GM12874 (cell line): ENCODE measurements around the gene NUMB.

Source experiments
- TF ChIP-seq, protein P1 (sequence below): IDR thresholded peaks from 2 replicates; pipeline ENCODE4 v1.5.1; 2011; ENCODE audit warnings: low read depth, mild to moderate bottlenecking, control low read depth, low read length, moderate library complexity; ENCODE audit not compliant: insufficient read depth

Gene NUMB

DNA sequence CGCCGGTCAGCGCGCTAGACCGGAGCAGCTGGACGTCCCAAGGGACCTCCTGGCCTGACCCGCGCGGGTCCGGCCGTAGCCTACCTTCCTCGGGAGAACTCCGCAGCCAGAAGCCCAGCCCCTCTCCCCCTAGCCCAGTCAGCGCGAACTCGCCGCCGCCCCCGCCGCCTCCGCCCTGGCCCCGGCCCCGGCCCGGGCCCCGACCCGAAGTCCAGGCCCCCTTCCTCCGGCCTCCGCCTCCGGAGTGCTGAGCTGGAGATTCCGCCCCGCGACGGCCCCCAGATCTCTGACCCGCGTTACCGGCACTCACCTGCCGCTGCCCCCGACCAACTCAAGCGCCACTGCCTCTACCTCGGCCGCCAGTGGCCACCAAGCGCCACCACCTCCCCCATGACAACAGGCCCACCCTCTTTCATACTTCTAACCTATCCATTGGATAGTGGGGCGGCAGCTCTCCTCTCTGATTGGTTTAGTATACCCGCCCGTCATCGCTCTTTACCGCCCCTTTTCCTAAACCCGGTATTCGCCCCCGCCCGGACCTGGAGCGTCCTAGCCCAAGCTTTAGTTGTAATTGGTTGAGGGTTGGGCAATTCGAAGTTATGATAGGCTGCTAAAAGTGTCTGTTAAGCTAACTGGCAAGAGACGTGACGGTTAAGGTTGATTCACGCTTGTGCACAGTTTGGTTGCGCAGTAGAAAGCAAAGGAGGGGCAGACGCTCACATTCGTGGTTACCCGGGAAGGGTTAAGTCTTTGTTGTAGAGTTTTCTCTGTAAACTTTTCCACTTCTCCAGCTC, at the start of gene NUMB:
Gene NUMB, minus strand, starts transcription at position 364 of the 794 bp plus-strand sequence. CDS start 102,795 bp downstream, outside the sequence.
- TF ChIP-seq, protein P1, sequence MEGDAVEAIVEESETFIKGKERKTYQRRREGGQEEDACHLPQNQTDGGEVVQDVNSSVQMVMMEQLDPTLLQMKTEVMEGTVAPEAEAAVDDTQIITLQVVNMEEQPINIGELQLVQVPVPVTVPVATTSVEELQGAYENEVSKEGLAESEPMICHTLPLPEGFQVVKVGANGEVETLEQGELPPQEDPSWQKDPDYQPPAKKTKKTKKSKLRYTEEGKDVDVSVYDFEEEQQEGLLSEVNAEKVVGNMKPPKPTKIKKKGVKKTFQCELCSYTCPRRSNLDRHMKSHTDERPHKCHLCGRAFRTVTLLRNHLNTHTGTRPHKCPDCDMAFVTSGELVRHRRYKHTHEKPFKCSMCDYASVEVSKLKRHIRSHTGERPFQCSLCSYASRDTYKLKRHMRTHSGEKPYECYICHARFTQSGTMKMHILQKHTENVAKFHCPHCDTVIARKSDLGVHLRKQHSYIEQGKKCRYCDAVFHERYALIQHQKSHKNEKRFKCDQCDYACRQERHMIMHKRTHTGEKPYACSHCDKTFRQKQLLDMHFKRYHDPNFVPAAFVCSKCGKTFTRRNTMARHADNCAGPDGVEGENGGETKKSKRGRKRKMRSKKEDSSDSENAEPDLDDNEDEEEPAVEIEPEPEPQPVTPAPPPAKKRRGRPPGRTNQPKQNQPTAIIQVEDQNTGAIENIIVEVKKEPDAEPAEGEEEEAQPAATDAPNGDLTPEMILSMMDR = no peak

DNA sequence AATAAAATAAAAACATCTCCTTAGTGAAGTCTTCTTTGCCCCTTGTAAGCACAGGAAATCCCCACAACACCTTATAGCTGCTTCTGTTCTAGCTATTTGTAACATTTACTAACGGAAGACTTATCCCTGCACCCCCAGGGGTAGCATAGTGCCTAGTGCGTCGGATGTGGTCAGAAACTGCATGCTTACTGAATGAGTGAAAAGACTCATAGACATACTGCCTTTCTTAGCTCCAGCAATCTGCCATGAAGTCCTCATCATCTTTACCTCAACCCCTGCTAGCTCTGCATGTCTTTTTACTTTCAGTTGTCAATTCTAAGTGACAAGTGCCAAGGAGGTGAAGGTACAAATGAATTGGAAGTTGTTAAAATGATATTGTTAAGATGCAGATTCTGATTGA, 45.3 kb upstream of the NUMB start:
- TF ChIP-seq, protein P1 = no peak

DNA sequence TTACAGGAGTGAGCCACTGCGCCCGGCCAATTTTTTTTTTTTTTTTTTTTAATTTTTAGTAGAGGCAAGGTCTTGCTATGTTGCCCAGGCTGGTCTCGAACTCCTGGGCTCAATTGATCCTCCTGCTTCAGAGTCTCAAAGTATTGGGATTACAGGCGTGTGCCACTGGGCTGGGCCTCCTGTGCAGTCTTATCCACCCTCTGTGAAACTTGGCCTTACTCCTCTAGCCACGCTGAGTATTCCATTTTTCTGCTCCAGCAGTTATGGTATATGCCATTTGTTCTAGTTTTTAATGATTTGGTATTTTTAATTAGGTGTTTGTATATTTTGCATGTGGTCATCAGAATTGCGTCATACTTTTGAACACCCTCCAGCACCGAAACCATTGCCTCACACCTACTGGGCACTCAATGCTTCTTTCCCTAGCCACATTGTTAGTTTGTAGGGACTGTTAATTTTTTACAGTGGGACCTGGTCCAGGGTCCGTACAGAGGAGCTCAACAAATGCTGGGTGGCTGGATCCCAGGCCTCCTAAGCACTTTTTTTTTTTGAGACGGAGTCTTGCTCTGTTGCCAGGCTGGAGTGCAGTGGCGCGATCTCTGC, 43.8 kb upstream of the NUMB start:
- TF ChIP-seq, protein P1 = no peak

DNA sequence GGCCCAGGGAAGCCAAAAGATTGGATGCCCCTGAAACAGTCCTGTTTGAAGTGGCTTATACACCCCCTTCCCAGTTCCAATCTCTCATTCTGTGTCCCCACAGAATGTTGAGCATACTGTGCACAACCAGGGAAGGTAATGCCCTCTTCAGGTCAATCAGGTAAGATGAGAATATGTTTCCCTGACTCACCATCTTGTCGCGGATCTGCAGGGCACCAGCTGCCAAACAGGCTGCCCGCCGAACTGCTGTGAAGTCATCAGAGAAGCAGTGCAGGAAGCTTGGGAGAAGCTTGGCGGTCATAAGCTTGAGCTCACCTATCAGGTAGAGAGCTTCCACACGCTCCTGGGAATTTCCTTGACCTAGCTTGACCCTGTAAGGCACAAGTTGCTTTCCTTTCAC, 42.0 kb upstream of the NUMB start:
- TF ChIP-seq, protein P1 = no peak

DNA sequence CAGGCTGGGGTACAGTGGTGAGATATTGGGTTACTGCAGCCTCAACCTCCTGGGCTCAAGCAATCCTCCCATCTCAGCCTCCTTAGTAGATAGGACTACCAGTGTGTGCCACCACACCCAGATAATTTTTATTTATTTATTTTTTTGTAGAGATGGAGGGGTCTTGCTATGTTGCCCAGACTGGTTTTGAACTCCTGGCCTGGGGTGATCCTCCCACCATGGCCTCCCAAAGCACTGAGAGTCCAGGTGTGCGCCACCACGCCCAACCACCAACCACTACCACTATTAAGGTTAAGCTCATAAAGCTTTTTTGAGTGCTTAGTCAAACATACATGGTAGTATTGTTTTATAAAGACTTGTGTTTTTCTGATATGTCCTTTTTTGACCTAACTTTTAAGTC, 36.2 kb upstream of the NUMB start:
- TF ChIP-seq, protein P1 = no peak

DNA sequence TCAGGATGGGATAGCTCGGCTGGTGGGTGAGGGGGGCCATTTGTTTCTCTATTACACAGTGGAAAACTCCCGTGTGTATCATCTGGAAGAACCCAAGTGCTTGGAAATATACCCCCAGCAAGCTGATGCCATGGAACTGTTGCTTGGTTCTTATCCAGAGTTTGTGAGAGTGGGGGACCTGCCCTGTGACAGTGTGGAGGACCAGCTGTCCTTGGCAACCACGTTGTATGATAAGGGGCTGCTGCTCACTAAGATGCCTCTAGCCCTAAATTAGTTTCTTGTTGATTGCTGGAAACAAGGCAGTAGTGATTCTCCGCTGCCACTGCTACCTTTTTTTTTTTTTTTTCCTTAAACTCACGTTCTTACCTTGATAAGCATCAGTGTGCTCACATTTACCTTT, 34.3 kb upstream of the NUMB start:
- TF ChIP-seq, protein P1 = no peak

DNA sequence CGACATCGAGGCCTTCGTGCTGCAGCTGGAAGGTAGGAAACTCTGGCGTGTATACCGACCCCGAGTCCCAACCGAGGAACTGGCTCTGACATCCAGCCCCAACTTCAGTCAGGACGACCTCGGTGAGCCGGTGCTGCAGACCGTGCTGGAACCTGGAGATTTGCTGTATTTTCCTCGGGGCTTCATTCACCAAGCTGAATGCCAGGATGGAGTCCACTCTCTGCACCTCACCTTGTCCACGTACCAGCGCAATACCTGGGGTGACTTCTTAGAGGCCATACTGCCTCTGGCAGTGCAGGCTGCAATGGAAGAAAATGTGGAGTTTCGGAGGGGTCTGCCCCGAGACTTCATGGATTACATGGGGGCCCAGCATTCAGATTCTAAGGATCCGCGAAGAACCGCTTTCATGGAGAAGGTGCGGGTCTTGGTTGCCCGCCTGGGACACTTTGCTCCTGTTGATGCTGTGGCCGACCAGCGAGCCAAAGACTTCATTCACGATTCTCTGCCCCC, 33.8 kb upstream of the NUMB start:
- TF ChIP-seq, protein P1 = no peak
